HAP-1 (cell line): ENCODE data around the gene POLR3K.

Source experiments
- DNase-seq, 2 experiments: peaks; one replicate each; pipeline ENCODE4 v3.0.0-alpha.2; 2016 to 2020; ENCODE audit warnings: low spot score in 2 of 2
- H3K27me3 ChIP-seq: fragments of 250-450 bp; sonication (Bioruptor Pico); 2 replicates; pipeline ENCODE4 v1.5.1; 2020; ENCODE audit warnings: low read depth, mild to moderate bottlenecking, moderate library complexity
- H3K36me3 ChIP-seq: fragments of 250-450 bp; sonication (Bioruptor Pico); replicated peaks from 2 replicates; pipeline ENCODE4 v1.5.1; 2020; ENCODE audit warnings: mild to moderate bottlenecking
- H3K4me1 ChIP-seq: fragments of 250-450 bp; sonication (Bioruptor Pico); 2 replicates; pipeline ENCODE4 v1.5.1; 2020; ENCODE audit warnings: mild to moderate bottlenecking
- H3K4me3 ChIP-seq: fragments of 250-450 bp; sonication (Bioruptor Pico); 2 replicates; pipeline ENCODE4 v1.5.1; 2020; ENCODE audit warnings: mild to moderate bottlenecking, moderate library complexity
- H3K9me3 ChIP-seq: fragments of 250-450 bp; sonication (Bioruptor Pico); 2 replicates; pipeline ENCODE4 v1.5.1; 2020; ENCODE audit warnings: mild to moderate bottlenecking, moderate library complexity
- in situ Hi-C: fragments of 300-500 bp; cut with MboI; formaldehyde crosslinking; loops from 3 replicates; pipeline ENCODE4 v1.14.3; 2020; ENCODE audit warnings: low sequenced_read_pairs, inconsistent platforms, mixed read lengths

POLR3K gene

DNA sequence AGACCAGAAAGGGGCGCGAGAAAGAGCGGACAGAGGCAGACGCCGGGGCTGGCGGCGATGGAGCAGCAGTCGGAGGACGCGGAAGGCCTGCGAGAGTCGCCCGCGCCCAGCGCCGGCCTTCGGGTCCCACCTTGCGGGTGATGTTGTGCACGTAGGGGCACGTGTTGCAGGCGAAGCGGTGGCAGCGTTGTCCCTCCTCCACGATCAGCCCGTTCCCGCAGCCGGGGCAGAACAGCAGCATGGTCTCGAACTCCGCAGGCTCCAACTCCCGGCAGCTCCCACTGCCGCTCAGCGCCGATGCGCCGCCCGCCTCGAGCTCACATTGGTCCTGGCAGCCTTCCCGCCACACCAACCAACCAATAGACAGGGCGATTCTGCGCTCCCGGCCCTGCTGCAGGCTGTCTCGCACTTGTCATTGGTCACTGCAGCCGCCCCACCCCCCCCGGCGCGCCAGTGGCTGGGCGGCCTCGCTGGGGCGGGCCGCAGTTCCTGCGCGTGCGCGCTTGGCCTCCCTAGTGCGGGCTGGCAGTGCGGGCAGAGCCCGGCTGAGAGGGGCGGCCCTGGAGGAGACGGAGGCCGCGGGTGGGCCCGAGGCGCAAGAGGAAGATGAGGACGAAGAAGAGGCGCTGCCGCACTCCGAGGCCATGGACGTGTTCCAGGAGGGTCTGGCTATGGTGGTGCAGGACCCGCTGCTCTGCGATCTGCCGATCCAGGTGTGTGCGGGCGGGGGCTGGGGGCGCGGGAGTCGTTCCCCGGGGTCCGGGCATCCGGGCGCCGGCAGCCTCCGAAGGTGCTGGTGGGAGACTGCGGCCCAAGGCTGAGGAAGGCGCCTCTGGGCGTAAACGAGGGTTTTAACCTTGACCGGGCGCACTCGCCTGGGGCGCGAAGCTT lies at the start of gene POLR3K, which contains the start of gene SNRNP25:
Gene POLR3K (minus strand): TSS at position 263 of the 891 bp plus-strand sequence. CDS start 22 bp downstream, at position 241.
Gene SNRNP25 (plus strand): TSS at position 483 of the 891 bp plus-strand sequence. CDS start 189 bp downstream, at position 672.
- Histone ChIP-seq H3K27me3 (no peaks in the 10 kb centered on the region), H3K36me3 (peaks cover 71% of the 10 kb centered on the region), H3K4me3 (peak within 1 kb of the TSS; percentile 73), H3K9me3 (no peaks in the 10 kb centered on the region; the same call in 1 of the 2 replicates), H3K4me1 (peaks cover 12% of the 10 kb centered on the region)
- in situ Hi-C loops: no loop called here
- peak; percentile 97 to 99 for DNase-seq

DNA sequence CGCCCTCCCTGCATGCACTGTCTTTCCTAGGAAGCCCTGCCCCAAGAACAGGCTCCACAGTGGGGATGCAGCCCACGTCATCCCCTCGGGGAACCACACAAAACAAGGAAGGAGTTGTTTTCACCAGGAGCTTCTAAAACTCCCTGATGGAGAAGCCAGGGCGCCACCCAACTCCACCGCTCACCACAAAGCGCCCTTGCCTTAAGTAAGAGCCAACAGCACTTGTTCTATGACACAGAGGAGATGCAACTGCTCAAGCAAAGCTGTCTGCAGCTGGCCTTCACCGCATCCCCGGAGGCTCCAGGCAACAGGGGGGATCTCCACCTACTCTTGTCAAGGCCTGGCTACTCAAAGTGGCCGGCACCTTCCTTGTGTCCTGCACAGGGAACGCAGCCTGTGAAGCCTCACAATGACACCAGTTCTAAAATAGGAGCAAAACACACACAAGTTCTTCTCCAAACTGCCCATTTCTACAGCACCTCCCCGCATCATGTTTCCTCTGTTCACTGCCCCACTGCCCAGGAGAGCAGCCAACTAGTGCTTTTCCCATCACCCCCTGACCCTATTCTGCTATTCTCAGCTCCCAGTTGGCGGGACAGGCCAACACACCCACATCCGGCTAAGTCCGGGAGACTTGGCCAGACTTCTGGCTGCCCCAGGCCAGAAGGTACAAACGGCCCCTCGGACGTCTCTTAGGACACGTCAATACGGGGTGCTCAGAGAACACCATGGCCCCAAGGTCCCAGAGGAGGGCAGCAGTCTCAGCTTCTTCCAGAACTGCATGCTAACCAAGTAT lies 48.9 kb upstream of the POLR3K start:
- Histone ChIP-seq H3K4me3 (no peak overlapping the region), H3K27me3 (no peaks in the 10 kb centered on the region), H3K36me3 (peaks cover 35% of the 10 kb centered on the region), H3K9me3 (no peaks in the 10 kb centered on the region), H3K4me1 (no peaks in the 10 kb centered on the region)
- DNase-seq: no peak
- in situ Hi-C loops: no loop called here

DNA sequence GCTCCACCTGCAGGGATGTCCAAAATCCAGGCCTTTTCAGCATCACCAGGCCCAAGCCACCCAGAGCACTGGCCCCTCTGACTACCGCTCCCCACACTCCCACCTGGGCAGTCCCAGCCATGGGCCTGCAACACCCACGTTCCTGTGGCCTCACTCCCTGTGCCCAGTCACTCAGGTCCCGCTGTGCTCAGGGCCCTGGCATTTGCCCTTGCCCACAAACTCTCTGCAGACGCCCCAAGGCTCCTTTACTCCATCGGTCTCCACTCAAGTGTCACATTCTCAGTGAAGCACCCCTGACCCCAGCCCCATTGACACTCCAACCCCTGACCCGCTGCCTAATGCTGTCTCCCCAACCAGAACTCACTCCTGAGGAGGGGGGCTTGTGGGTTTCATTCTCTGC lies 48.2 kb upstream of the POLR3K start:
- H3K4me1 ChIP-seq: no peaks in the 10 kb centered on the region
- no peak for DNase-seq
- in situ Hi-C loops: no loop called here
- H3K9me3 ChIP-seq: no peaks in the 10 kb centered on the region
- no peak overlapping the region for H3K4me3 ChIP-seq
- no peaks in the 10 kb centered on the region for H3K27me3 ChIP-seq
- peaks cover 31% of the 10 kb centered on the region for H3K36me3 ChIP-seq

DNA sequence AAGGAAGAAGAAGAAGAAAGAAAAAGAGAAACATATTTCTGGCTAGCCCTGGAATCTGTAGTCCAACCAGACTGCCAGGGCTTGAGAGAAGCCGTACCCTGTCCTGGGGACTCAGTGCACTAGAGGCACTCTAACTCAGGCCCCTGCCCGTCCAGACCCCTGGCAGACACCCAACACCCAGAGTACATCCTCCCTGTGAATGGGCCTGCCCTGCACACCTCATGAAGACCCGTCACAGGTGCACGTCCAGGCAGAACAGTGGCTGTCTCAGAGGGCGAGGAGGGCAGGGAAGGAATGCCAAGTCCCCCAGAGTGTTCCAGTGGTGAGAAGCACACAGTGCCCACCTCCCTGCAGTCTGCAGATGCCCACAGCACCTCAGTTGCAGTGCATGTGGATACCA lies 47.6 kb upstream of the POLR3K start:
- H3K27me3 ChIP-seq: no peaks in the 10 kb centered on the region
- peaks cover 28% of the 10 kb centered on the region for H3K36me3 ChIP-seq
- no peaks in the 10 kb centered on the region for H3K9me3 ChIP-seq
- DNase-seq: no peak
- in situ Hi-C loops: no loop called here
- no peaks in the 10 kb centered on the region for H3K4me1 ChIP-seq
- H3K4me3 ChIP-seq: no peak overlapping the region

DNA sequence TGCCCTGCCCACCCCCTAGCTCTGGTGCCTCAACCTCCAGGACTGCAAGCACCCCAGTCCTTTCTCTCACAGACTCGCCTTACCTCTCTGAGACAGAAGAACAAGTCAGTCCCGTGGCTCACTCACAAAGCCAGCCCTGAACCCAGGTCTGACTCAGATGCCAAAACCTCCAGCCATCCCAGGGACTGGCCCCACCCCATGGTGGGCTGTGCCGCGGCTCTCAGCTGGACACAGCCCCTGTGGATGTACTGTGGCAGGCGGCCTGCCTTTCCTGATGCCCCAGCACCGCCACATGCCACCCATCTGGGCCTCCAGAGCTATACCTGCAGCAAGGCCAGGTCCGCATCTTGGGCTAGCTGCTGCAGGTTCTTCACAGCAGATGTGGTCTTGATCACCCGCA lies 44.4 kb upstream of the POLR3K start:
- in situ Hi-C loops: no loop called here
- Histone ChIP-seq H3K9me3 (no peaks in the 10 kb centered on the region), H3K4me3 (no peak overlapping the region), H3K4me1 (no peaks in the 10 kb centered on the region), H3K27me3 (no peaks in the 10 kb centered on the region), H3K36me3 (peaks cover 26% of the 10 kb centered on the region)
- no peak for DNase-seq

DNA sequence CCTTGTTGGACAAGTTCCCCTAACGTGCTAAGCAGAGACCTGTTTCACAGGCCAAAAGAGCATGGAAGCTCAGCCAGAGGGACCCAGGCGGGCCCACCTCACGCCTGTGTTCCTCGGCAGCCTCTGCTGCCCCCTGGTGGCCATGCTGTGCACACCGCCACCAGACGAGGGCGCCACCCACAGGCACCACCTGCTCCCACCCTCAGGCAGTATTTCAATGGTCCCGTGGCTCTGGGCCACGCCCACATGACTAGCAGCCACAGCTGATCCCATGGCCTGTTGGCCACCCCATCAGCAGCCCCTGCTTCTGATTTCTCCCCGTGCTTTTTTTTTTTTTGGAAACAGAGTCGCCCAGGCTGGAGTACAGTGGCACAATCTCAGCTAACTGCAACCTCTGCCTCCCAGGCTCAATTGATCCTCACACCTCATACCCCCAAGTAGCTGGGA lies 43.5 kb upstream of the POLR3K start:
- DNase-seq: peak; percentile 86 to 95
- peaks cover 27% of the 10 kb centered on the region for H3K36me3 ChIP-seq
- H3K4me1 ChIP-seq: no peaks in the 10 kb centered on the region
- H3K27me3 ChIP-seq: no peaks in the 10 kb centered on the region
- no peaks in the 10 kb centered on the region for H3K9me3 ChIP-seq
- in situ Hi-C loops: no loop called here
- no peak overlapping the region for H3K4me3 ChIP-seq

DNA sequence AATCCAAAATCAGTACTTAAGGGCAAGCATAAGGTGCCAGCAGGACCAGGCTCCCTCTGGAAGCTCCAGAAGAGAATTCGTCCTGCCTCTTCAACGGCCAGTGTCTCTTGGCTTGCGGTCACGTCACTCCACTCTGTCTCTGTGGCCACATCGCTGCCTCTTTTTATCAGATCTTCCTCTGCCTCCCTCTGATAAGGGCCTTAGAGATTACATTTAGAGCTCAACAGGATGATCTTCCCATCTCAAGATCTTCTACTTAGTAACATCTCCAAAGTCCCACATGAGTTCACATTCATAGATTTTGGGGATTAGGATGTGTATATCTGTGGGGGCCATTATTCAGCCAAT lies 41.5 kb upstream of the POLR3K start:
- in situ Hi-C loops: no loop called here

DNA sequence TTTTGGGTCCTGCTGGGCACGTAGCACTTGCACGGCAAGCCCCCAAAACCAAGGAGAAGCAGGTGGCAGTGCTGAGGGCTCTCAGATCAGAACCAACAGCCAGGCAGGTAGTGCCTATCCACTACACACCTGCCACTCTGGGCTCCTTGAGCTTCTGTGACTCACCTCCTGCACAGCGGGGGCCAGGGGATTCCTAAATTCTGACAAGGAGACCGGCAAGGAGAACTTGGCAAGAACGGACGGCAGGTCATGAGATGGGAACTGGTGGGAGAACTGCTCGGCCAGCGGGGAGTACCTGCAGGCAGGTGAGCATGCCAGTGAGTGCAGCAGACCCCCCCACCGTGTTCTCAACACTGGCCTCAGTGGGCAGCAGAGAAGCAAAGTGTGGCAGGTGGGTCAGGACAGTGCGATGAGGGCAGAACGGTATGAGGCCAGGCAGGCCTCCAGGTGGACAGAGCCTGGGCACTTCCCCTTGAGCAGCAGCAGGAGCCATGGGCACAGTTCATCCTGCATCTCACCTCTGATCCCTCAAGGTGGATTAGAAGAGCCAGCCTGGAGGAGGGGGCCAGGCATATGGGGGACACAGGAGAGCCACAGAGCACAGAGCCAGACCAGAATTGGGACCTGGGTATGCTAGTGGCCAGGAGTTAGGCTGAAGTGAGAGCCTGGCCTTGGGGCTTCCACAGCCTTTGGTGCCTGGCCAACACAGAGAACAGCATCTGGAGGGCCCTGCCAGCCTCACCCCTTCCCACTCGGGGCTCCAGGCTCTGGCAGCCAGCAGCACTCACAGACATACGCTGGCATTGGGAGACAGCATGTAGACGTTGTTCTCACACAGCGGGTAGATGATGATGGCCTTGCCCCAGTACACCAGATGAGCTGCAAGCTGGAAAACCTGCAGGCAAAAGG lies 39.3 kb upstream of the POLR3K start:
- Histone ChIP-seq H3K9me3 (no peaks in the 10 kb centered on the region), H3K4me3 (no peak overlapping the region), H3K36me3 (peaks cover 43% of the 10 kb centered on the region), H3K4me1 (no peaks in the 10 kb centered on the region), H3K27me3 (no peaks in the 10 kb centered on the region)
- no peak for DNase-seq
- in situ Hi-C loops: no loop called here

More for the DNA sequence above, 41.5 kb upstream of the POLR3K start:
- Histone ChIP-seq H3K9me3 (no peaks in the 10 kb centered on the region), H3K36me3 (peaks cover 35% of the 10 kb centered on the region), H3K27me3 (no peaks in the 10 kb centered on the region), H3K4me1 (no peaks in the 10 kb centered on the region), H3K4me3 (no peak overlapping the region)
- DNase-seq: no peak

DNA sequence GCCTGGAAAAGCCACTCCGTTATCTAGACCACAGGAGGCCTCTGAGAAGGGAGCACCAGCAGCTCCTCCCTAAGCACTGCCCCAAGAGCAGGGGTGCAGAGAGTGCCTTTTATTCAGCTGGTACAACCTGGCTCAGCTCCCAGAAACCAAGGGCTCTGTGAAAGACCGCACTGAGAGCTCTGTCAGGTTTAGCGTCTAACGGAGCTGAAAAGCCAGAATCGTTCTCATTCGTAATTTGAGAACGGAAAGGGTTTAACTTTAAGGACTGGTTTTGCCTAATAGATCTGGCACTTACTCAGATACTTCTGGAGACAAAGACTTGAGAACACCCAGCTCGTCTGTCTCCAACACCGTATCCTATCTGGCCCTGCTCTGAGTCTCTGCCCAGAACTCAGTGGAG lies 38.1 kb upstream of the POLR3K start:
- no peak for DNase-seq
- H3K36me3 ChIP-seq: peaks cover 49% of the 10 kb centered on the region
- no peaks in the 10 kb centered on the region for H3K9me3 ChIP-seq
- in situ Hi-C loops: no loop called here
- H3K27me3 ChIP-seq: no peaks in the 10 kb centered on the region
- H3K4me1 ChIP-seq: no peaks in the 10 kb centered on the region
- H3K4me3 ChIP-seq: no peak overlapping the region

DNA sequence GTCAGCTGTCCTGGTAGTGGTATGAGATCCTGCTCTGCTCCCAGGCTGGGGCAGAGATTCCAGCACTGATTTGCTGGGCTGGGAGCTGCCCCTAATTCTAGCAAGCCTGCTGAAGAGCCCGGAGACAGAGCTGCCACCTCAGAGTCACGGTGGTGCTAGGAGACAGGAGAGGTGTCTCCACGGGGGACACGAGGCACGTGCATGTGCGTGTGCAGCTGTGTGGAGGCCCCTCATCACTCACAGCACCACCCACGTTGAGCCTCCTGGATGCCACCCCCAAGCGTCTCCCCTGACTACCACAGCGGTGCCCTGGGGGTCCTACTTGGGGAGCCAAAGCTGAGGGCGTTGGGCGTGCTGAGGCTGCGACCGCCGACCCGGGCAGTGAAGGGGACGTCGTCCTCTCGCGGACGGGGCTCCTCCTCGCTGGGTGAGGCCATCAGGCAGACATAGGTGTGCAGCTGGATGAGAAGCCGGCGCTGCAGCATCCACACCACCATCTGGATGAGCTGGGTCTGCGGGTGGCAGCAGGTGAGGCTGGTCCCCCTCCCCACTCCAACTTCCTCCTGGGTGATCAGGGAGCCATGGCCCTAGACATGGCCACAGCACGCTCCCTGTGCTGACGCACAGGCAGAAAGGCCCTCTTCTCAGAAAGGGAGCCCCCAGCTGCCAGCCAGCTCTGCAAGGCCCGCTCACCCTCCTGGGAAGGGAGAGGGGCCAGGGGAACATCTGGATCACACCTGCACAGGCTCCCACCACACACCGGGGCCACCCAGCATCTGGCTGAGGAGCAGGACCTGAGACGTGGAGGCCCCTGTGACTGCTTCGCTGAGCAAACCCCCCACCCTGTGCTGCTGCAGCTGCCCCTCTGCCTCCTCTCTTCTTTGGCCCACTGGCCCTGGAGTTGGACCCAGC lies 36.2 kb upstream of the POLR3K start:
- Histone ChIP-seq H3K4me3 (no peak overlapping the region), H3K36me3 (peaks cover 65% of the 10 kb centered on the region), H3K9me3 (no peaks in the 10 kb centered on the region), H3K4me1 (no peaks in the 10 kb centered on the region), H3K27me3 (no peaks in the 10 kb centered on the region)
- in situ Hi-C loops: no loop called here
- no peak for DNase-seq

DNA sequence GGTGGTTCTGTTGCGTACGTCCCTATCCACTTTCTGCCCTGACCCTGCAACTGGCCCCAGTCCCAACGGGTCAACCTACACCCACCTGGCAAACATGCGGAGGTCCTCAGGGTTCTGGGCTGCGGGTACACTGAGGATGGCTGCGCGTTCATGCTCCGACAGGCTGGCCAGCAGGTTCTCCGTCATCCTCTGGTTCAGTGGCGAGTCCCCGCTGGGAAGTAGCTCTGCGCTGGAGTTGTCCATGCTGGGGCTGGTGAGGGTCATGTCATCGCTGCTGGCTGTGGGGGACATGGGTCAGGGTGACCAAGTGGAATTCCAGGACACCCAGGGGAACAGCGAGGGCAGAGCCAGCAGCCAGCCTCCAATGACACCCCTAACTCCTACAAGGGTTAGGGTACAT lies 35.2 kb upstream of the POLR3K start:
- Histone ChIP-seq H3K4me1 (no peaks in the 10 kb centered on the region), H3K36me3 (peaks cover 63% of the 10 kb centered on the region), H3K9me3 (no peaks in the 10 kb centered on the region), H3K4me3 (no peak overlapping the region), H3K27me3 (no peaks in the 10 kb centered on the region)
- DNase-seq: no peak
- in situ Hi-C loops: no loop called here

DNA sequence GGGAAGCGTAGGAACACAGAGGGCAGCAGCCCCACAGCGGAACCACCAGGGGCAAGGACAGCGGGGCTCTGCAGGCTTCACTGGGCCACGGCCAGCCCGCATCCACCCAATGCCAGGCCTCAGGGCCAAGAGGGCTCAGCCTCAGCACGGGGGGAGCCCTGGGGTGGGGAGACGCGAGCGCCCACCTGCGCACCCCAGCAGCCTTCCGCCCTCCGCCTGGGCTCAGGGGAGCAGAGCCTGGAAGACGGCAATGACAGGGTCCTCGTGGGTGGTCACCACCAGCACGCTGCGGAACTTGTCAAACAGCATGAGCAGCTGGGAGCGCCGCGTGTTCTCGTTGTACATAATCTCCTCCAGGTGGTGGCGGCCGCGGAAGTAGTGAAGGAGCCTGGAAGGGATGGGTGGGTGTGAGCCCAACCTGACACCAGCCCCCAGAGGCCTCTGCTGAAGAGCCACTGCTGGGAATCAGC lies 33.1 kb upstream of the POLR3K start:
- in situ Hi-C loops: no loop called here

More for the DNA sequence above, 33.1 kb upstream of the POLR3K start:
- H3K9me3 ChIP-seq: no peaks in the 10 kb centered on the region
- no peak overlapping the region for H3K4me3 ChIP-seq
- H3K36me3 ChIP-seq: peaks cover 55% of the 10 kb centered on the region
- no peaks in the 10 kb centered on the region for H3K4me1 ChIP-seq
- DNase-seq: no peak
- no peaks in the 10 kb centered on the region for H3K27me3 ChIP-seq
